CD4-positive, alpha-beta T cell (primary cell): ENCODE results near the gene CEP68. TPM values are rescaled to one million over a fixed set of nuclear protein-coding genes. Genes with fewer than 3 reads are reported as not detected.

ENCODE experiments used
- ATAC-seq: fragments of 200-7000 bp; cut with Tn5 transposase; one replicate; pipeline ENCODE4 v1.10.0; 2022; ENCODE audit warnings: mild to moderate bottlenecking; ENCODE audit not compliant: poor library complexity
- CTCF ChIA-PET: fragments of 350-600 bp; sonication (Branson Sonifier 250); formaldehyde crosslinking; loops from one replicate; lab custom pipeline; 2021; ENCODE audit warnings: antibody characterized with exemption, inconsistent platforms; lab: Charles Lee
- POLR2A ChIA-PET: fragments of 350-600 bp; sonication (Branson Sonifier 250); formaldehyde crosslinking; loops from one replicate; lab custom pipeline; 2021; ENCODE audit warnings: antibody characterized with exemption, inconsistent platforms; lab: Charles Lee
- DNase-seq, 14 experiments: peaks; one replicate each; pipeline ENCODE4 v3.0.0-alpha.2; 2013 to 2020; ENCODE audit warnings: mixed read lengths in 2 of 14
- H3K27ac ChIP-seq, 2 donors: one replicate each; pipeline versions ENCODE4 v1.5.1 to v1.7.0; 2013; ENCODE audit warnings: low read length in 2 of 2, low read depth in 1 of 2, mild to moderate bottlenecking in 1 of 2
- H3K27me3 ChIP-seq, 2 experiments: 1 replicate in 1 of 2; 2 replicates in 1 of 2; pipeline versions ENCODE4 v1.6.1 to v1.7.0; 2013; ENCODE audit warnings: low read length in 2 of 2, control low read depth in 1 of 2, mild to moderate bottlenecking in 1 of 2, moderate library complexity in 1 of 2; ENCODE audit not compliant: insufficient read depth in 2 of 2, control insufficient read depth in 1 of 2
- H3K36me3 ChIP-seq: one replicate; pipeline ENCODE4 v1.6.1; 2013; ENCODE audit warnings: low read length, control low read depth; ENCODE audit not compliant: insufficient read depth
- H3K4me1 ChIP-seq: one replicate; pipeline ENCODE4 v1.6.1; 2013; ENCODE audit warnings: low read length, control low read depth; ENCODE audit not compliant: insufficient read depth
- H3K4me3 ChIP-seq: one replicate; pipeline ENCODE4 v1.5.1; 2013; ENCODE audit warnings: mild to moderate bottlenecking, low read length, moderate library complexity
- H3K9me3 ChIP-seq, 2 experiments: 1 replicate in 1 of 2; 2 replicates in 1 of 2; pipeline versions ENCODE4 v1.6.1 to v1.7.0; 2013; ENCODE audit warnings: low read length in 2 of 2, mild to moderate bottlenecking in 2 of 2, control low read depth in 1 of 2, moderate library complexity in 1 of 2; ENCODE audit not compliant: control insufficient read depth in 1 of 2, insufficient read depth in 1 of 2
- H3K27ac Mint-ChIP-seq: one replicate; pipeline ENCODE4 v1.8.0; 2020; ENCODE audit warnings: mixed read lengths
- H3K27me3 Mint-ChIP-seq: one replicate; pipeline ENCODE4 v1.8.0; 2021; ENCODE audit warnings: mixed read lengths
- H3K36me3 Mint-ChIP-seq: one replicate; pipeline ENCODE4 v1.8.0; 2021; ENCODE audit warnings: low read depth, mixed read lengths
- H3K4me1 Mint-ChIP-seq: one replicate; pipeline ENCODE4 v1.8.0; 2021; ENCODE audit warnings: low read depth, mixed read lengths
- H3K4me3 Mint-ChIP-seq: one replicate; pipeline ENCODE4 v1.8.0; 2020; ENCODE audit warnings: mild to moderate bottlenecking, mixed read lengths
- H3K9me3 Mint-ChIP-seq: one replicate; pipeline ENCODE4 v1.8.0; 2020; ENCODE audit warnings: mixed read lengths
- intact Hi-C, 2 experiments: fragments of 100-400 bp; cut with DNase I in 1 of 2; cut with micrococcal nuclease in 1 of 2; formaldehyde crosslinking; loops; one replicate each; pipeline versions ENCODE4 v1.15.1 to v1.9.0; 2023 to 2025; cut with DNase I, micrococcal nuclease
- polyA plus RNA-seq, 2 donors: library from polyadenylated mRNA; unstranded; fragments of 120-200 nt; gene quantifications; one replicate each; pipeline ENCODE4 v1.2.1, GENCODE V29; 2013
- total RNA-seq, 174 experiments: library from RNA in 2 of 174; stranded (reverse) in 2 of 174; gene quantifications; one replicate each; pipeline ENCODE4 v1.2.3 and lab custom pipeline; 2021 to 2026
- TF ChIP-seq, protein P1 (sequence below): fragments of 200-600 bp; IDR thresholded peaks from one replicate; pipeline ENCODE4 v1.8.0; 2022; ENCODE audit warnings: antibody characterized with exemption, mild to moderate bottlenecking

CEP68 gene, protein sequence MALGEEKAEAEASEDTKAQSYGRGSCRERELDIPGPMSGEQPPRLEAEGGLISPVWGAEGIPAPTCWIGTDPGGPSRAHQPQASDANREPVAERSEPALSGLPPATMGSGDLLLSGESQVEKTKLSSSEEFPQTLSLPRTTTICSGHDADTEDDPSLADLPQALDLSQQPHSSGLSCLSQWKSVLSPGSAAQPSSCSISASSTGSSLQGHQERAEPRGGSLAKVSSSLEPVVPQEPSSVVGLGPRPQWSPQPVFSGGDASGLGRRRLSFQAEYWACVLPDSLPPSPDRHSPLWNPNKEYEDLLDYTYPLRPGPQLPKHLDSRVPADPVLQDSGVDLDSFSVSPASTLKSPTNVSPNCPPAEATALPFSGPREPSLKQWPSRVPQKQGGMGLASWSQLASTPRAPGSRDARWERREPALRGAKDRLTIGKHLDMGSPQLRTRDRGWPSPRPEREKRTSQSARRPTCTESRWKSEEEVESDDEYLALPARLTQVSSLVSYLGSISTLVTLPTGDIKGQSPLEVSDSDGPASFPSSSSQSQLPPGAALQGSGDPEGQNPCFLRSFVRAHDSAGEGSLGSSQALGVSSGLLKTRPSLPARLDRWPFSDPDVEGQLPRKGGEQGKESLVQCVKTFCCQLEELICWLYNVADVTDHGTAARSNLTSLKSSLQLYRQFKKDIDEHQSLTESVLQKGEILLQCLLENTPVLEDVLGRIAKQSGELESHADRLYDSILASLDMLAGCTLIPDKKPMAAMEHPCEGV
- total RNA-seq (10 to 100 TPM; 19.4 to 20.1 TPM), total RNA-seq (lab: John Stamatoyannopoulos, UW) (7.6 to 191 (median 93.7) reads per million in 172 experiments)
- 21.5 TPM for polyA plus RNA-seq (2013, experiment 1 of 2)
- polyA plus RNA-seq (2013, experiment 2 of 2): 23.8 TPM

DNA sequence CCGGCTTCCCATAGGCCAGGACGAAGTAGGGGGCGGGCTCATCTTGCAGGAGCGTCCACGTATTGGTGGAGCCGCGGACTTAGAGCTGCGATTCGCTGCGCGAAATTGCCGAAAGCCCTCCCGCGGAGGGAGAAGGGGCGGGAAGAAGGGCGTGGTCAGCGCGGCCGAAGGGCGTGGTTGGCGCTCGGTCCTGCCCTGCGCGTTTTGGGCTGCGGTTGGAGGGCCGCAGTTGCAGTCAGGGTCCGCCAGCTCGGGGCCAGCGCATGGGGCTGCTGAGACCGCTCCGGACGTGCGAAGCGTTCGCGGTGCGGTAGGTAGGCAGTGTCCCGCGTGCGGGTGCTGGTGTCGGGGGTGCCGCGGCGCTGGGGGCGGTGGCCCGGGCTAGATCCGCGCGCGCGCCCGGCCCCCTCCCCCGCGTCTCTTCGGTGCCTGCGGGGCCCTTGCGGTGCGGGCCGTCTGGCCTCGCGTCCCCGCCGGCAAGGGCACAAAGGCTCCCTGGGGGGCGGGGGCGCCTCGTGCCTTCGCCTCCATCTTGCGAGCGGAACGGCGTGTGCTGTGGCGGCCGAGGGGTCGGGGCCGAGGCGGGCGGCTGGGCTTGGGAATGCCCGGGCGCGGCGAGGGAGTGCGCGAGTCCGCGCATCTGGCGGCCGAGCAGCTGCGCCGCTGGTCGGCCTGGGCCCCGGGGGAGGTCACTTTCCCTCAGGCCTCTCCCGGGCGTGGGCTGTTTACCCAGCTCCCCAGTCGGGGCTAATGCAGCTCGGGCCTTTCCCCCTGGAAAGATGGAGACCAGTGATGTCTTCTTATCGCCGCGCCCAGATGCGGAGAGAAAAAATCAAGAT is at the start of gene CEP68:
CEP68 (plus strand) TSS at position 202 of the 839 bp plus-strand sequence. CDS start 13,029 bp downstream, outside the sequence.
- TF ChIP-seq, protein P1, sequence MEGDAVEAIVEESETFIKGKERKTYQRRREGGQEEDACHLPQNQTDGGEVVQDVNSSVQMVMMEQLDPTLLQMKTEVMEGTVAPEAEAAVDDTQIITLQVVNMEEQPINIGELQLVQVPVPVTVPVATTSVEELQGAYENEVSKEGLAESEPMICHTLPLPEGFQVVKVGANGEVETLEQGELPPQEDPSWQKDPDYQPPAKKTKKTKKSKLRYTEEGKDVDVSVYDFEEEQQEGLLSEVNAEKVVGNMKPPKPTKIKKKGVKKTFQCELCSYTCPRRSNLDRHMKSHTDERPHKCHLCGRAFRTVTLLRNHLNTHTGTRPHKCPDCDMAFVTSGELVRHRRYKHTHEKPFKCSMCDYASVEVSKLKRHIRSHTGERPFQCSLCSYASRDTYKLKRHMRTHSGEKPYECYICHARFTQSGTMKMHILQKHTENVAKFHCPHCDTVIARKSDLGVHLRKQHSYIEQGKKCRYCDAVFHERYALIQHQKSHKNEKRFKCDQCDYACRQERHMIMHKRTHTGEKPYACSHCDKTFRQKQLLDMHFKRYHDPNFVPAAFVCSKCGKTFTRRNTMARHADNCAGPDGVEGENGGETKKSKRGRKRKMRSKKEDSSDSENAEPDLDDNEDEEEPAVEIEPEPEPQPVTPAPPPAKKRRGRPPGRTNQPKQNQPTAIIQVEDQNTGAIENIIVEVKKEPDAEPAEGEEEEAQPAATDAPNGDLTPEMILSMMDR: no peak
- Histone ChIP-seq H3K4me3 (peak within 1 kb of the TSS; percentile 87), H3K4me1 (peaks cover 66% of the 10 kb centered on the region), H3K9me3 (no peaks in the 10 kb centered on the region), H3K27me3 (no peaks in the 10 kb centered on the region), H3K36me3 (no peaks in the 10 kb centered on the region), H3K27ac (peak within 1 kb of the TSS; percentile 45 to 66)
- H3K36me3 Mint-ChIP-seq: peaks cover 14% of the 10 kb centered on the region
- H3K27ac Mint-ChIP-seq: peak within 1 kb of the TSS; percentile 96
- no peaks in the 10 kb centered on the region for H3K9me3 Mint-ChIP-seq
- ChIA-PET POLR2A (interaction anchor here (0.5 to 4.3 kb wide), 32 partner anchors 9 to 1468 kb away, joined by 3 to 119 read pairs (median 6); partner anchors contain the start of genes ACTR2, AFTPH, MDH1 and RAB1A), CTCF (interaction anchor here (0.9 to 3.7 kb wide), 4 partner anchors 8 to 131 kb away, joined by 3 to 20 read pairs (median 10); partner anchors contain the start of gene RAB1A)
- DNase-seq (peak; percentile 90 to 98 (median 94)), ATAC-seq (peak; percentile 89)
- H3K27me3 Mint-ChIP-seq: no peaks in the 10 kb centered on the region
- intact Hi-C loops: loop anchor here (1.0 to 10.0 kb wide), 7 partner anchors 67 to 1214 kb away; partner anchors contain the start of genes ACTR2 (in 2 of the 2), AFTPH (in 1 of the 2), PELI1 (in 1 of the 2) and RAB1A (in 1 of the 2)
- peak within 1 kb of the TSS; percentile 98 for H3K4me3 Mint-ChIP-seq
- H3K4me1 Mint-ChIP-seq: peaks cover 69% of the 10 kb centered on the region

DNA sequence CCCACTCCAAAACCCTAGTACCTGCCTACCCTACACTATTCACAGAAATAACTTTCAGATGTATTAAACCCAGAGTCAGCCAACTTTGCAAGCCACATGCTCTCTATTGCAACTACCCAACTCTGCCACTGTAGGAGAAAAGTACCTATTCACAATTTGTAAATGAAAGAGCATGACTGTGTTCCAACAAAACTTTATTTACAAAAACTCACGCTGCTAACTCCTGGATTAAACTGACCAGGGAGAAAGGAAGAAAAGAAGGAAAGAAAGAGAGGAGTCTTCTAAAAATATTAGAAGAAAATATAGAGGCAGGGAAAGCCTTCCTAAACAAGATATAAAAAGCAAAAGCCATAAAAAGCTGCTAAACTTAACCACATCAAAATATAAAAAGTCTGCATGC is 42.4 kb upstream of the CEP68 start:
- peaks cover 4% of the 10 kb centered on the region for H3K36me3 Mint-ChIP-seq
- TF ChIP-seq, protein P1: no peak
- H3K9me3 ChIP-seq: no peaks in the 10 kb centered on the region
- POLR2A ChIA-PET: no interaction called here
- H3K4me1 ChIP-seq: no peaks in the 10 kb centered on the region
- H3K27me3 Mint-ChIP-seq: no peaks in the 10 kb centered on the region
- peaks cover 11% of the 10 kb centered on the region for H3K4me1 Mint-ChIP-seq
- no peak overlapping the region for H3K27ac ChIP-seq
- DNase-seq (no peak), ATAC-seq (no peak)
- no peak overlapping the region for H3K4me3 ChIP-seq
- no peaks in the 10 kb centered on the region for H3K27me3 ChIP-seq
- H3K27ac Mint-ChIP-seq: no peak overlapping the region
- no peaks in the 10 kb centered on the region for H3K9me3 Mint-ChIP-seq
- H3K36me3 ChIP-seq: peaks cover 9% of the 10 kb centered on the region
- no peak overlapping the region for H3K4me3 Mint-ChIP-seq
- intact Hi-C loops: no loop called here
- CTCF ChIA-PET: no interaction called here

DNA sequence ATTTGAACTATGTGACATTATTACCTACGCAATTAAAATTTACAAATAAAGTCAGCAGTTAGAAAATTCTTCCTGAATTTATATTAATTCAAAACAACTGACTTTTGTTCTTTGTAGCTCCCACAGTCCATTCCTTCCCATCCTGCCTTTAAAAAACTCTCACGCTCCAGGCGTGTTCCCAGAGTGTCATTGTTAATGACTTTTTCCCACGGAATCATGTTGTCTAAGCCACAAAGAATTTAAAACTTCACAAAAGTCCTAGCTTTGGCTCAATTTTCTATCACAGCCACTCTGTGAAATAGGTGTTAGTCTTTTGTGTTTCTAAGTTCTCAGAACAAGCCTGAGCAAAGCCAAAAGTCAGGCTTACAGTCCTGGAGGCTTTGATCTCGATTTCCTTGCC is 40.5 kb upstream of the CEP68 start:
- Histone ChIP-seq H3K9me3 (no peaks in the 10 kb centered on the region), H3K27ac (no peak overlapping the region), H3K4me3 (no peak overlapping the region), H3K27me3 (no peaks in the 10 kb centered on the region), H3K36me3 (peaks cover 9% of the 10 kb centered on the region), H3K4me1 (no peaks in the 10 kb centered on the region)
- Mint-ChIP-seq H3K27ac (no peak overlapping the region), H3K9me3 (no peaks in the 10 kb centered on the region), H3K4me3 (no peak overlapping the region), H3K4me1 (peaks cover 11% of the 10 kb centered on the region), H3K27me3 (no peaks in the 10 kb centered on the region), H3K36me3 (peaks cover 4% of the 10 kb centered on the region)
- ChIA-PET CTCF (no interaction called here), POLR2A (no interaction called here)
- intact Hi-C loops: no loop called here
- DNase-seq (no peak), ATAC-seq (no peak)
- TF ChIP-seq, protein P1: no peak
